GM20431 (cell line): Measurements from ENCODE around the gene METTL3.
"Not testable (repeated sequence)": the region's sequence is repeated elsewhere in the genome, so short reads cannot be mapped to it uniquely, and the experiment has no call there.

Source experiments
- in situ Hi-C: fragments of 300-500 bp; cut with MseI, MboI; formaldehyde crosslinking; loops from one replicate; pipeline ENCODE4 v1.15.0; 2020; ENCODE audit warnings: low sequenced_read_pairs; ENCODE audit not compliant: unreplicated experiment

METTL3 gene

DNA sequence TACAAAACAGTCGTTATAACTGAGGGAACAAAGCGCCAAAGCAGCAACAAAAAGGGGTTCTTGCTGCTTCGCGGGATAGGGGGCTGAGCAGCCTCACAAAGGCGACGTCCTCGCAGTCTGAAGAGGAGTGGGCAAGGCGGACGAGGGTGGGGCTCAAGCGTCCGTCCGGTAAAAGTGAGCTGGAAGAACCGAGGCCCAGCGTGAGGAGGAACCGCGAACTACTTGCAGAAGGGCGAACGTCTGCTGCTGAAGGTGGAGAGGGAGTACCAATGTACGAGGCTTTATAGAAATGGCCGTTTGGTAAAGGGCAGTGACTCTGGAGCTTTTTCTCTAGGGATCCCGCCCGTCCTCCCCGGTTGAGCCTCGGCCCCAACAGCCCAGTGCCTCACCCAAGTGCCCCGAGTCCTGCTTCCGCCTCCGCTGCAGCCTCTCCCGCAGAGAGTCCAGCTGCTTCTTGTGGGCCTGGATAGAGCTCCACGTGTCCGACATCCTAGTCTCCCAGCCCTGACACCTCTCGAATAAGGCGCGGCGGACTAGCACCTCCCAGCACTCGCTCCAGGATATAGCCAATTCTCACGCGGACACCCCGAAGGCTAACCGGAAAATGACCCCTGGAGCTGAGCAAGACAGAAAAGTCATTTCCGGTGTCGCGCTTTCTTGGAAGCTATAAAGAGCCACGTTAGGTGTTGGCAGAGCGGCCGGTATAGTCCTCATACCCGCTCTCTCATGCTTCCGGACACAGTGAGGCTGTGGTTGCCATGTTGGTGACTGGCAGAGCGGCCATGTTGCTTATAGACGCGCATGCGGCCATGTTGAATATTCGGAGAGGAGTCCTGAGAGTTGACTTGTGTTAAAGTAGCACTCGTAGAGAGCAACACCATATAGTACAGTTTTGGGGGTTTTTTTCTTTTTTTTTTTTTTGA, at the start of gene METTL3:
TSS of gene METTL3 (minus strand) at position 606 of the 923 bp plus-strand sequence. CDS start at position 489, 117 bp downstream.
- in situ Hi-C loops: no loop called here

GRCh38 chr14:21558703-21559170, 47.6 kb upstream of the METTL3 start:
- in situ Hi-C loops: no loop called here

DNA sequence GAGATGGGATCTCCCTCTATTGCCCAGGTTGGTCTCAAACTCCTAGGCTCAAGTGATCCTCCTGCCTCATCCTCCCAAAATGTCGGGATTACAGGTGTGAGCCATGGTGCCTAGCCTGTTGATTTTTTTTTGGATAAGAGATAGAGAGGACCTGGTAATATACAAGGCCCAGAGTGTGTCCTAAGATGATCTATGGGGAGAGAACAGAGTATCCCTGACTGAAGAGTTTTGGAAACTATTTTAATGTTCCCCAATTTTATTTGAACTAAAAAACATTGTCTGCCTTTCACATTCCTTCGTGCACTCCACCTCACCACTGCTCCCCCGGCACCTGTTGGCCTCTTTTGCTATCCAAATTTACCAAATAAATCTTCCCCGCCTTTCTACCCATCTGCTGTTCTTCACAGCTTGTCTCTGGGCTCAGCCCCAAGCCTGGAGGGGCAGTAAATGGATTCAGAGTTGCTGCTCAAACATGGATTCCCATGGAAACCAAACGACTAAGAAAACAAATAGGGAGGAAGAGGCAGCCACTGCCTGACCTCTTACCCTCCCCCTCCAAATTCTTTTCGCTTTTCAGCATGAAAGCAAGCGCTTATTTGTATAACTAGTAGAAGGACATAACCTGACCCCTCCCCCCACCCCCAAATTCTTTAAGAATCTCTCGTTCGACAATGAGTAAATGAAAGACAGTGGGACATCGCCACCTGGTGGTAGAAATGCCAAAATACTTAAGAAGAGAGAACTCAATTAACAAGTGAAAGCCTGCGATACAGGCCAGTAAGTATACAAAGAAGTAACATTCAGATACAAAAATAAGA, 46.2 kb upstream of the METTL3 start:
- in situ Hi-C loops: no loop called here

DNA sequence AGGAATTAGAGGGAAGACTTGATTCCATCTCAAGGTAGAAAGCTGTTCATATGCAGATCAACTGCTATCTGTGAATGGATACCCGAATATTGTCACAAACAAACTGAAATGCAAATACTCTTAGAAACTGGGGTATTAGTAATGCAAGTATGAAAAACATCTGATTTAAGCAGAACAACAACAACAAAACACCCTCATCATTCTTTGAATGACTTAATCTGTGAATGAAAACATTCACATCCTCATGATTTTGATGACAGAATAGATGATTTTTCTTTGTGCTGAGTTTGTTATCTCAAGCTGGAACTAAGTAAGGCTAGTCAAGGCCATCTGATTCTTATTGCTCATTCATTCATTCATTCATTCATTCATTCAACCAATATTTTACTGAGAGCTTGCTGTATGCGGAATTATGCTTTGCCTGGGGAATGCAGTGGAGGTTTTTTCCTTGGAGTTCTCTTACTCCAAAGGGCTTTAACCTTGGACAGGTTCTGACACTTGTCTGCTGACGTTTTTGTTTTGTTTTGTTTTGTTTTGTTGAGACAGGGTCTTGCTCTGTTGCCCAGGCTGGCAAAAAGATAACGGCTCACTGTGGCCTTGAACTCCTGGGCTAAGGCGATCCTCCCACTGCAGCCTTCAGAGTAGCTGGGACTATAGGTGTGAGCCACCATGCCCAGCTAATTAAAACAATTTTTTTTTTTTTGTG, 45.4 kb upstream of the METTL3 start:
- in situ Hi-C loops: no loop called here

GRCh38 chr14:21553266-21553665, 42.1 kb upstream of the METTL3 start:
- in situ Hi-C loops: no loop called here

GRCh38 chr14:21544588-21544987, 33.4 kb upstream of the METTL3 start:
- in situ Hi-C loops: not testable (repeated sequence)

DNA sequence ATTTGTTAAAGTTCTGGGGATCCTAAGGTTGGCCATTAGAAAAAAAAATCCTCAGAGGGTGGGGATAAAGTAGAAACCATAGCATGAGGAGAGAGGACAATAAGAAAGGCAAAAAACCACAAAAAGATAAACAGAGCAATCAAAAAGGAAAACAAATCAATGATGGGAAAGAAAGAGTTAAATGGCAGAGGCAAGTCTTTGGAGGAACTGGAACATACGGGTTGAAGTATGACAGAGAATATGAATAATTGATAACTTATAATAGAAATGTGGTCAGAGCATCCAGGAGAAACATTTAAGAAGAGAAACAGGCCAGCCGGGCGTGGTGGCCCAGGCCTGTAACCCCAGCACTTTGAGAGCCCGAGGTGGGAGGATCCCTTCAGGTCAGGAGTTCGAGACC, 32.8 kb upstream of the METTL3 start:
- in situ Hi-C loops: no loop called here

DNA sequence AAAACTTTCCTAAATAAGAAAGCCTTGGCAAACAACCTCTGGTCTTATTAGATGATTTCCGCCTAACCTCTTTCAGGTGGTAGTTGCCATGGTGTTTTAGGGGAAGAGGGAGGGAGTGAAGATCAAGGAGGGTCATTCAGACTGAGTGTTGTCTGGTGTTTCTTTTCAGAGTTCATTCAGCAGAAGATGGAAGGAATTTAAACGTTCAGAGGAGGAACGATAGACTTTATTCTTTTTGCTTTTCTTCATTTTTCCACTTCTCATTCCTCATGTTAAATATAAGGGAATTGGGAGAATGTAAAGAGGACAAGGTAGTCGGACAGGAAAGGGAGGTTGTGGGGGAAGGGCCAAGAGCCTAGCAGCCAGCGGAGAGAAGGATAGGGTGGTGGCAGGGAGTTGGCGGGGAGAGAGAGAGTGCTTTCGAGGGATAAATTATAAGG, 32.4 kb upstream of the METTL3 start:
- in situ Hi-C loops: no loop called here

DNA sequence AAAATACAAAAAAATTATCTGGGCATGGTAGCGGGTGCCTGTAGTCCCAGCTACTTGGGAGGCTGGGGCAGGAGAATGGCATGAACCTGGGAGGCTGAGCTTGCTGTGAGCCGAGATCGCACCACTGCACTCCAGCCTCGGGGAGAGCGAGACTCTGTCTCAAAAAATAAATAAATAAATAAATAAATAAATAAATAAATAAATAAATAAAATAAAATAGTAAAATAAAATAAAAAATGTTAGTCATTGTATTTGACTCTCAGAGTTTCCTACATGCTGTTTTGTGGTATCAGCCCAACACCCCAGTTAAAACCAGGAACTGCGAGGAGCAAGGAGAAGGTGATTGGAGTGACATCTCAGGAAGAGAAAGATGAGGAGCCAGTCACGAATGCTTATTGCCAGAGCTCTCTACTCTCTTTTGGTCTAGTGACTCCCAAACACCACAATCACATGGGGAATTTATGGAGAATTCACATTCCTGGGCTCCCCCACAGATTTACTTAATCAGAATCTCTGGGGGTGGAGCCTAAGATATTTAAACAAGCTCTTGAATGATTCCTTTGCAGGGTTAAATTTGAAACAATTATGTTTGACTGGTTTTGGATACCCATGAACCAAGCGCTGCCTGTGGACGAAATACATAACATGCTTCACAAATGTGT, 30.4 kb upstream of the METTL3 start:
- in situ Hi-C loops: no loop called here

- in situ Hi-C loops: no loop called here
These were observed 28.2 kb upstream of the METTL3 start for GRCh38 chr14:21539189-21539940.

DNA sequence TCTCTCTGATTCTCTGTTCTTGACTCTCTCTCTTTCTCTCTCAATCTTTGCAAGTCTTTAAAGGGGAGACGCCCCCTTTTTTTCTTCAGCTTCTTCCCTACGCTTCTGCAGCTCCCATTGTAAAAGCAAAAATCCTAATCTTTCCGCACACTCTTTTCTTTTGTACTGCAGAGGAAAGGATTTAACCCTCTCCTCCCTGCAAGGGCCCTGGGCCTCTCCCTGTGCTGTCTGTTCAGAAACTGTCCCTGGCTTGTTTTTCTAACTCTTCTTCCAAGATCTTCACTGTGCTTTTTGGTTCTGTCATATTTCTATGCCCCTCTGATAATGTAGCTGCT, 25.9 kb upstream of the METTL3 start:
- in situ Hi-C loops: no loop called here

DNA sequence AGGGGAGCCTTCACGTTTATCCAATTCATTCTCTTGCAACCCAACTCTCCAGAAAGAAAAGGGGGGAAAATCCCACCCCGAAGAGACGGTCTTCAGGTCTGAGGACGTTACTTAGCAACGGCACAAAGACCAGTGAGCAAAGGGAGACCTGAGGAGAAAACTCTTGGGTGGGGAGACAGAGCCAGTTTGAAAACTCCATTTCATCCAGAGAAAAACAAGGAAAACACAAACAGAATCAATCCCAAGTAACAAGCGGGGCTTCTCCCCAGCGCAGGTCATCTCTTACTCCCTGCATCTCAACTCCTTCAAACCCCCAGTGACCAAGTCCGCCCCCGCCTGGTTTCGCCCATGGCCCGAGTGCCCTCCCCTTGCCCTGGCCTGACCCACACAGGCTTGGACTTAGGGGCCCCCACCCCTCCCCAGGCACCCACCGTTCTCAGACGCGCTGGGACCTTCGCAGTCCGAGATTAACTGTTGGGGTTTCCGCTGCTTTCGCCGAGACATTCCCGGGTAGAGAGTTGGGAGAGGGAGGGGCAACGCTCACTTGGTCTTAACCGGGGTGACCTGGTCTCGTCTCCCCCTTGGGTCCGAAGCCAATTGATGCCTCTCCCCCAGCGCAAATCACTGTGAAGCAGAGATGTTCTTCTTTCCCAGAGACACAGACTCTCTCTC, 25.4 kb upstream of the METTL3 start:
- in situ Hi-C loops: no loop called here

GRCh38 chr14:21535545-21536417, 24.6 kb upstream of the METTL3 start:
- in situ Hi-C loops: no loop called here

GRCh38 chr14:21534576-21534975, 23.4 kb upstream of the METTL3 start:
- in situ Hi-C loops: no loop called here

GRCh38 chr14:21533294-21533693, 22.2 kb upstream of the METTL3 start:
- in situ Hi-C loops: no loop called here

DNA sequence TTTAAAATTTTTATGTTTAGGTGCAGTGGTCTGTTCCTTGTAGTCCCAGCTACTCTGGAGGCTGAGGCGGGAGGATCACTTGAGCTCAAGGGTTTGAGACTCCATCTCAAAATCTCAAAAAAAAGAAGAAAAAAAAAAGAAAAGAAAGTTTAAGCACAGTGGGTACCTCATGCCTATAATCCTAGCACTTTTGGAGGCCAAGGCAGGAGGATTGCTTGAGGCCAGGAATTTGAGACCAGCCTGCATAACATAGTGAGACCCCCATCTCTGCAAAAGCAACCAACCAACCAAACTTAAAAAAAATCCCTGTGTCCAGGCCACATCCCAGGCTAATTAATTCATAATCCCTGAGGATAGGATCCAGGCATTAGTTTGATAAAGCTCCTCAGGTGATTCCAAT, 18.4 kb upstream of the METTL3 start:
- in situ Hi-C loops: no loop called here

GRCh38 chr14:21528381-21529348, 17.5 kb upstream of the METTL3 start:
- in situ Hi-C loops: no loop called here
